HG02678 (cell line): Measurements from ENCODE around the gene S100P.

Source experiments
- ATAC-seq: cut with Tn5 transposase; IDR thresholded peaks from one replicate; pipeline ENCODE4 v1.9.1; 2021; ENCODE audit warnings: mild to moderate bottlenecking, moderate library complexity; ENCODE audit not compliant: unreplicated experiment

S100P gene

GRCh38 chr4:6695660-6696610 lies 2.3 kb downstream of the S100P start:
- peak; percentile 52 for ATAC-seq

- peak; percentile 4 for ATAC-seq
Measured at GRCh38 chr4:6696611-6697010, 2.9 kb downstream of the S100P start.

- ATAC-seq, result no peak
Measured at GRCh38 chr4:6697131-6697530, 3.5 kb downstream of the S100P start.

GRCh38 chr4:6699388-6699787 lies 5.7 kb downstream of the S100P start:
- no peak for ATAC-seq

GRCh38 chr4:6699903-6700302 lies 6.2 kb downstream of the S100P start:
- ATAC-seq, result no peak

- no peak for ATAC-seq
Measured at GRCh38 chr4:6701371-6701770, 7.7 kb downstream of the S100P start.

- no peak for ATAC-seq
Measured at GRCh38 chr4:6702761-6703160, 9.1 kb downstream of the S100P start.

GRCh38 chr4:6703786-6704185 lies 10.1 kb downstream of the S100P start:
- ATAC-seq, result no peak

GRCh38 chr4:6705646-6706045 lies 12.0 kb downstream of the S100P start:
- no peak for ATAC-seq

GRCh38 chr4:6706173-6706572 lies 12.5 kb downstream of the S100P start:
- no peak for ATAC-seq

GRCh38 chr4:6709230-6710114 lies 15.8 kb downstream of the S100P start, which contains the start of gene MRFAP1L1:
Gene MRFAP1L1, minus strand, starts transcription at chr4:6709865. Its CDS starts 236 bp downstream, at chr4:6709629.
- peak; percentile 76 for ATAC-seq

GRCh38 chr4:6710282-6710681 lies 16.6 kb downstream of the S100P start:
- no peak for ATAC-seq

- no peak for ATAC-seq
Measured at GRCh38 chr4:6710996-6711395, 17.3 kb downstream of the S100P start.

- no peak for ATAC-seq
Measured at GRCh38 chr4:6714954-6715353, 21.3 kb downstream of the S100P start.

GRCh38 chr4:6715704-6716017 lies 22.0 kb downstream of the S100P start:
- no peak for ATAC-seq

GRCh38 chr4:6716018-6716911 lies 22.6 kb downstream of the S100P start, which contains the start of gene BLOC1S4:
Gene BLOC1S4, plus strand, starts transcription at chr4:6716174. Its CDS starts 36 bp downstream, at chr4:6716210.
- ATAC-seq, result peak; percentile 91

GRCh38 chr4:6716958-6717655 lies 23.4 kb downstream of the S100P start:
- ATAC-seq, result no peak

- ATAC-seq, result no peak
Measured at GRCh38 chr4:6718932-6719610, 25.4 kb downstream of the S100P start.

- no peak for ATAC-seq
Measured at GRCh38 chr4:6719611-6720179, 26.0 kb downstream of the S100P start.
